Measurements from ENCODE around the gene SLC35A4.
"Not testable (repeated sequence)": the region's sequence is repeated elsewhere in the genome, so short reads cannot be mapped to it uniquely, and the experiment has no call there.

The SLC35A4 gene

GRCh38 chr5:140590861-140591260 is 26.2 kb downstream of the SLC35A4 start:
- no peak for DNase-seq (ENCODE audit: low read depth)

- DNase-seq (ENCODE audit: low read depth), result no peak
Observed at GRCh38 chr5:140591747-140592372, 27.2 kb downstream of the SLC35A4 start.

- not testable (repeated sequence) for DNase-seq (ENCODE audit: low read depth)
Observed at GRCh38 chr5:140593070-140593469, 28.4 kb downstream of the SLC35A4 start.

DNA sequence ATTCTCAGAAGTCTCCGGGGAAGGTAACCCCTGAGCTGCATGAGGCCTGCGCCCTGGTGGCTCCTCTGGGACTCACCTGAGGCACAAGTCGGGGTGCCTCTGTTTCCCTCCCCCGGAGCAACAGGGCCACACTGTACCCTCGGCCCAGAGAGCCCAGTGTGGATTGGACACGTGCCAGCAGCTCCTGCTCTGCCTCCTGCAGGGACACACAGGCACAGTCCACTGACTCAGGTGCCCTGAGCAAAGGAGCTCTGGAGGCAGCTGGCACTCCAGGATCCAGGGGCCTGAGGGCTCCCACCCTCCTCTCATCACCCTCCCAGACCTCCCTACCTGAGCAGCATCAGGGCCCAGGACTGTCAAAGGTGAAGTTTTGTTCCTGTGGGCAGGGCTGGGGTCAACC is 29.5 kb downstream of the SLC35A4 start:
- DNase-seq (ENCODE audit: low read depth), result no peak

DNA sequence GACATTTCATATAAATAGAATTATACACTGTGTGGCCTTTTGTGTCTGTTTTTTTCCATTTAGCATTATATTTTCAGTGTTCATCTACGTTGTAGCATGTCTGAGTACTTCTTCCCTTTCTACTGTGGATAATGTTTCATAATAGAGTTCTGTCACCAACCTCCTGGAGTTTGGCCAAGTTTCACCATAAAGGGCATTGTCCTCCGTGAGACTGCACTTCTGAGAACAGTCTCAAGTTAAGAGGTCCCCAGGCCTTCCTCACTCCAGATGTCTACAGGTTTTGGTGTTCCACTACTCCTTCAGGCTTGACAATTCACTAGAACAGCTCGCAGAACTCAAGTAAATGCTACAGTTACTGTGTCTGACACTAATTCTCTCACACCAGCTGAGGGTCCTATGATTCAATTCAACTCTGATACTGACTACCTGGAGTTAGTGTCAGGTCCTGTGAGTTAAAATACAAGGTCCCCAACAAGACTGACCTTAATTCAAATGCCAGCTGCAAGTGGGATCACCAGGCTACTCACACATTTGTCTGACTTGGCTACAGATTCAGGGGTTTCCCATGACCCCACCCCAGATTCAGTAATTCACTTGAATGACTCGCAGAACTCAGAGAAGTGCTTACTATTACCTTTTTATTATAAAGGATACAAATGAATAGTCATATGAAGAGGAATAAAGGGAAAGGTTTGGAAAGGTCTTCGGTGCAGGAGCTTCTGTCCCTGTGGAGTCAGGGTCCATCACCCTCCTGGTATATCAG is 31.1 kb downstream of the SLC35A4 start:
- no peak for DNase-seq (ENCODE audit: low read depth)

GRCh38 chr5:140596321-140596741 is 31.7 kb downstream of the SLC35A4 start:
- DNase-seq (ENCODE audit: low read depth), result no peak

- no peak for DNase-seq (ENCODE audit: low read depth)
Observed at GRCh38 chr5:140598836-140599235, 34.2 kb downstream of the SLC35A4 start.

GRCh38 chr5:140600096-140600495 is 35.5 kb downstream of the SLC35A4 start:
- DNase-seq (ENCODE audit: low read depth), result no peak

- no peak for DNase-seq (ENCODE audit: low read depth)
Observed at GRCh38 chr5:140602147-140602546, 37.5 kb downstream of the SLC35A4 start.

- not testable (repeated sequence) for DNase-seq (ENCODE audit: low read depth)
Observed at GRCh38 chr5:140603446-140603698, 38.7 kb downstream of the SLC35A4 start.

- DNase-seq (ENCODE audit: low read depth), result no peak
Observed at GRCh38 chr5:140603734-140604133, 39.1 kb downstream of the SLC35A4 start.

- DNase-seq (ENCODE audit: low read depth), result no peak
Observed at GRCh38 chr5:140605879-140606278, 41.3 kb downstream of the SLC35A4 start.

DNA sequence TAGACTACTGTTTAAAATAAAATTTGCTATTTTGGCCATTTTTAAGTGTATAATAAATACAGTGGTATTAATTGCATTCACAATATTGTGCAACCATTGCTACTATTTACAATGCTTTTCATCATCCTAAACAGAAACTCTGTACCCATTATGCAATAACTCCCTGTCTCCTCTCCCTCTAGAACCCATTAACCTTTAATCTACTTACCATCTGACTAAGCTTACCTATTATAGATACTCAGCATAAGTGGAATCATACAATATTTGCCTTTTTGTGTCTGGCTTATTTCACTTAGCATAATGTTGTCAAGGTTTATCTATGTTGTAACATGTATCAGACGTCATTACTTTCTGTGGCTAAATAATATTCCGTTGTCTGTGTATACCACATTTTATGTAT is 42.4 kb downstream of the SLC35A4 start:
- no peak for DNase-seq (ENCODE audit: low read depth)

GRCh38 chr5:140608722-140609121 is 44.1 kb downstream of the SLC35A4 start:
- DNase-seq (ENCODE audit: low read depth), result no peak

GRCh38 chr5:140609126-140609525 is 44.5 kb downstream of the SLC35A4 start:
- no peak for DNase-seq (ENCODE audit: low read depth)

DNA sequence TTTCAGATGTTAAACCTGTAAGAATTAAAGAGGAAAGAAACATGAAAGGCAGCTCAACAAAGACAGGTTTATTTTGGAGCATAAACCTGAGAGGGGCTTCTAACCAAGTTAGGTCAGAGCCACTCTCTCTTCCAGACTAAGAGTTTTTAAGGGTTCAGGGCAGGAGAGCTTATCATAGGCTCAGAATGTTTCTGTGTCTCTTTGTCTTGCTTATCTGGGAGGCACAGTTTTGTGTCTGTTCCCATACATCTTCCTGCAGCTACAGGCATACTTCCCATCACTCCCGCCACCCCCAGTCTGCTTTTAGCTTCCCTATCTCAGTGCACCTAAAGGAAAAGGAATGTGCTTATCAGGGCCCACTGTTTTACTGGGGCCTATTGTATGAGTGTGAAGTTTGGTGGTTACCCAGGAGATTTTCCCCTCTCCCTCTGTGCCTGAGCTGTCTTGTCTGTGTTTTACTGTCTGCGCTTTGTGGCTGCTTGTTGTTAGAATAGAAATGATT is 46.4 kb downstream of the SLC35A4 start:
- DNase-seq (ENCODE audit: low read depth), result no peak

All from GM04504 (cell line).